KBM-7 (cell line): Measurements from ENCODE around the gene ETNPPL.
"Not testable (repeated sequence)": the region's sequence is repeated elsewhere in the genome, so short reads cannot be mapped to it uniquely, and the experiment has no call there.

ENCODE experiments used
- DNase-seq: peaks from one replicate; pipeline ENCODE4 v3.0.0-alpha.2; 2015
- in situ Hi-C: fragments of 300-500 bp; cut with MboI; formaldehyde crosslinking; loops from 2 replicates; pipeline ENCODE4 v1.14.3; 2020; ENCODE audit warnings: low sequenced_read_pairs, low pct_unique_long_range_greater_than_20kb, mixed read lengths

Gene ETNPPL

DNA sequence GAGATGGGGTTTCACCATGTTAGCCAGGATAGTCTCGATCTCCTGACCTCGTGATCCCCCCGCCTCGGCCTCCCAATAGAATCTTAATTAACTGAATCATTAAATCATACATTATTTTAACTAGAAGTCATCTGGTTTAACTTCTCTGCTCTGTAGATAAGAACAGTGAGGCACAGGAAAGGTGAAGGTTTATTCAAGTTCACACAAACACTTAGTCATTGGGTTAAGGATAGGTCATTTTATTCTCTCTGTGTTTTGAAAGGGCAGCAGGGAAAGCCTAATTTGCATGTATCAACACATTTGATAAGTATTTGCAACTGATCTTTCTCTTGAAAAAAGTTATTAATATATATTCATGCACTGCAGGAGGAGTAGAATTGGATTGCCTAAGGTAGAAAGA is 1.1 kb upstream of the ETNPPL start:
- in situ Hi-C loops = no loop called here
- no peak for DNase-seq

GRCh38 chr4:108763226-108763593 is 357 bp upstream of the ETNPPL start:
- no peak for DNase-seq
- in situ Hi-C loops = no loop called here

GRCh38 chr4:108758498-108758897 is 4.4 kb downstream of the ETNPPL start:
- no peak for DNase-seq
- in situ Hi-C loops = no loop called here

DNA sequence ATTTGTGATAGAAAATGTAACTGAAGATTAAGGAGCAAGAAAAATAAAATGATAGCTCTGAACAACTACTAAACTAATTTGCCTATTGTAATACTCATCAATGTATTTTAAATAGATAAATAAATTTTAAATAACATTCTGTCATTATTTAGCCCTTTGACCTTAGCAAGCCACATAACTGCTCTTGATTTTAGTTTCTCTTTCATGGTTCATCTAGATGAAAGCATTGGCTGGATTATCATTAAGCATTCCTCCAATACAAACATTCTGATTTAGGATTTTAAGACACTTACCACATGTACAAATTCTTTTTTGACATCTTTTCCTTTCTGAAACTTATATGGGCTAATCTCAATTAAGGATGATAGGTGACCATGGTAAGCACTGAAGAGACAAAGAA is 8.5 kb downstream of the ETNPPL start:
- DNase-seq = no peak
- in situ Hi-C loops = no loop called here

GRCh38 chr4:108751321-108751720 is 11.5 kb downstream of the ETNPPL start:
- in situ Hi-C loops = no loop called here
- DNase-seq = peak; percentile 29

DNA sequence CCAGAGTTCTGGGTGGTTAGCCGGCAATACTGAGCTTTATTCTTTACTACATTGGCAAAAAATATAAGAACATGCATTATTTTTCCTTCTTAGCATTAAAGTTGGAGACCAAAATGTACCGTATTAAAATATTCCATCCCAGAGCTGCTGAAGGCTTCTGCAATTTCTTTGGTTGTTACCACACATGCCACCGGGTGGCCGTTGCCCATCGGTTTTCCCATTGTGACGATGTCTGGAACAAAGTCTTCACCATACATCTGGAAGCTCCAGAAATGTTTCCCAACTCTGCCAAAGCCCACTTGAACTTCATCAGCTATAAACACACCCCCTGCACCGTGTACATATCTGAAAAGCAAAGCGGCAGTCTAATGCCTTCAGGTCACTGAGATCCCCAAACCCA is 13.7 kb downstream of the ETNPPL start:
- DNase-seq = no peak
- in situ Hi-C loops = no loop called here

DNA sequence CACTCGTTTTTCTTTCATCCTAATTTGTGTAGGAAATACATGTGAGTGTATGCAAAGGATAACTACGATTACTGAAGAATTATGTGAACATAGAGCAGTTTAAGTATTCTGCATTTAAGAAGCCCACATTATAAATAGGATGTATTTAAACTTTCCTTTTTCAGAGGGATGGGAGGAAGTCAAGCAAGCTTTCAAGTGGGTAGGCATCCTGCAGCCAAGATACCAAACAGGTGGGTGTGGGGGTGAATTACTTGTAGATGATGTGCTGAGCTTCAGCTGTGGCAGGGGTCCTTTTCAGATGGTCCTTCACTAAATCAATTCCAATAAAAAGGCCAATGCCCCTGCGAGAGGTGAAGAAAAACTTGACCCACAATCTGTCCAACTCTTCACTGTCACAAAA is 16.3 kb downstream of the ETNPPL start:
- DNase-seq = no peak
- in situ Hi-C loops = no loop called here

DNA sequence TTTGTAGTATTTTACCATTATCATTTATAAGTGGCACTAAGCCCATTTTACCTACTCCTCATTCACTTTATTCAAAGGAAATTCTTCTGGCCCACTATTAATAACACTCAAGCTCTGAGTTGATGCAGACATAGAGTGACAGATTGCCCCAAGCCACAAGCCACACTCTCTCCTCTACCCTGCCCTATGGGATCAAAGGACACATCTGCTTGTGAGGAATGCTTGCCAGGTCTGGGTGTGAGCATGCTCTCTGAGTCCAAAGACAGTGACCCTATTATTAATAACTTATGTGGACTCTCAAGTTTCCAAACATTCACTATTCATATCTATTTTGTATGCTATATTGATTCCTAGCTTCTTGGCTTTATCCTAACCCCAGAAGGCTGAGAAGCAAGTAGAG is 18.5 kb downstream of the ETNPPL start:
- no peak for DNase-seq
- in situ Hi-C loops = no loop called here

DNA sequence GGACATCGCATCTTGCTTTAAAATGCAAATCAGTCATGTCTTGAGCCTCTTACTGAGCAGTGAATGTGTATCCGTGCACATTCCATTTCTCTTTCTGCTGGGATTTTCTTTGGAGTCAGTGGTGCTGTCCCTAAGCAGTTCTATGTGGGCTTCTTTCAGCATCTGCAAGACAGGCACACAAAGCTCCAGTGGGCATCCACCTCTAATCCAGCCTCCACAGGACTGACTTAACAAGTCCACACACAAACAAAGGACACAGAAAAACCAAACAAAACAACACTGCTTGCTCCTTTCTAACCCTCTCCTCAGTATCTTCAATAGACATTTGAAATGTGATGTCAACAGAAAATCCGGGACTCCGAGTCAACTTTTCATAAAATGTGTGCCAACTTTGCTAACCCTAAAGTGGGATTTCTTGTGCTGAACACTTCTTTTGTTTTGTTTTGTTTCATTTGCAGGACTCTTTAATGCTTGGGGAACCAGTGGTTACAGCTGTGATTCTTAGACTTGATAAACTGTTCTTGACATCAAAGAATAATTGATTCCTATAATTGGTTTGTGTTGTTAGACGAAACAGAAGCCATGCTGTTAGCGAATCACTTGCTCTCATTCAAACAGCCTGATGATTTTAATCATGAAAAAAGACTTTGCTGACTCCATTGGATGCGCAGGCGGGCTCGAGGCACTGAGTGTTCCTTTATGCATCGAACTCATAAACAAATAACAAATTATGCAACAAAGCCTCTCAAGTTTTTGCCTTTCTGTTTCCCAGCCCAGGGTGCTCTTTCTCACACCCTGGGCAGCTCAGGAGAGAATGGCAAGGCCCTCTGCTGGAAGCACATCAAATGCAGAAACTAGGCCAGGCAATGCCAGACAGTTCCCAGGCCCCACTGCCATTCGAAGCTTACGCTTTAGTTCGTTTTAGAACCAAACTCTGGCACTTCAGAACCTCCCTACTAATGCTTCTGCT is 20.1 kb downstream of the ETNPPL start:
- DNase-seq = no peak
- in situ Hi-C loops = no loop called here

DNA sequence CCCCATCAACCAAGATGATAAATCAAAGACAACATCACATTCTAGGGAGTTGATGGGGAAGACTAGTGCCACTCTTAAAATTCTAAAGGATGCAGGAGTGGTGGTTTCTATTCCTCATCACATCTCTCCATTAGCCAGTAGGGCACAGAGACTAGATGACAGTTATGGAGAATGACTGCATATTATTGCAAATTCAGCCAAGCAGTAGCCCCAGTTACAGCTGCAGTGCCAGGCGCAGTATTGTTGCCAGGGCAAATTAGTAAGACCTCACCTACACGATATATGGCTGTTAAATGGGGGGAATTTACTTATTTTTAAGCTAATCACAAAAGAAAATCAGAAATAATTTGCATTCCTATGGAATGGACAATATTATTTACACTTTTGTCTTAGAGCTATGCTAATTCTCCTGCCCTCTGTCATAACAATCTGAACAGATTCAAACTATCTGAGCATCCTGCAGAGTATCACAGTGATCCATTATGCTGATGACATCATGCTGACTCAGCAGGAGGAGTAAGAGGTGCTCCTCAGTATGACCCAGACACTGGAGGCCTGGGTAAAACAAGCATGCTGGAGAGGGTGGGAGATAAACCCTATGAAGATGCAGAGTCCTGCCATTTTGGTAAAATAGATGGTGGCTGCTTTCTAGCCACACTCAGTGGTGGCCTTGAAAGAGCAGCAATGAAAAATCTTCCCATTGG is 24.7 kb downstream of the ETNPPL start:
- no peak for DNase-seq
- in situ Hi-C loops = no loop called here

GRCh38 chr4:108731006-108731405 is 31.8 kb downstream of the ETNPPL start:
- in situ Hi-C loops = no loop called here
- no peak for DNase-seq

DNA sequence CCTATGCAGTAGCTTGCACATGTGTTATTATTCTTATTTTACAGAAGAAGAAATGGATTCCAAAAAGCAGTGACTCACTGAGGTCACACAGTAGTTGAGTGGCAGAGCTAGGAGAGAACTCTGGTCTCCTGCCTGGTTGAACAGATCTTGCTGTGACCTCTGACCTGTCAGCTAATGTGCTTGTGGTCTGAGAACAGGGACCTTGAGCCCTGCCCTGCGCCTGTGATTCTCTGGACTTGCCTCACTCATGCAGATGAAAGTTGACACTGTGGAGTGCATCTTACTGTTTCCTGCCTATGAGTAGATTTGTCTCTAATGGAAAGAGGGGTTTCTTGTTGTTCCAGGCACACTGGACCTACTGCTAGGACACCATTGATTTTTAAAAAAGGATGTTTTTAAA is 32.3 kb downstream of the ETNPPL start:
- in situ Hi-C loops = no loop called here
- DNase-seq = no peak

- DNase-seq = no peak
- in situ Hi-C loops = no loop called here
Observed at GRCh38 chr4:108729731-108730130, 33.1 kb downstream of the ETNPPL start.

GRCh38 chr4:108725457-108725856 is 37.4 kb downstream of the ETNPPL start:
- in situ Hi-C loops = no loop called here
- peak; percentile 16 for DNase-seq

DNA sequence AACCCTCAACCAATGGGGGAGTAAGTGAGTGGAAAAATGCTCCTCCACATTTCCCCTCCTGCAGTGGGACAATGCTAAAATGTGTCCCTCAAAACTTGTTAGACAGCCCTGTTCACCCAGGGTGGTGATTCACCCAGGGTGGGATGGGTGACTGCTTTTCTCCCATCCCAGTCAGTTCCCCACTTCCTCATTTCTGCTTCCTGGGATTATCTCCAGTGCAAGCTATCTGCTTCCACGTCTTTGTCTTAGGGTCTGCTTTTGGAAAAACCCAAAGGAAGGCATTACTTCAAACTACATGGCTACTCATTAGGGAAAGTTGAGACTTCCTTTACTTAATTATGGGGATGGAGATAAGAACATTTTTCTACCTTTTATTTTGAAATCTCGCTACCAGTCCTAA is 45.5 kb downstream of the ETNPPL start:
- DNase-seq = no peak
- in situ Hi-C loops = no loop called here

DNA sequence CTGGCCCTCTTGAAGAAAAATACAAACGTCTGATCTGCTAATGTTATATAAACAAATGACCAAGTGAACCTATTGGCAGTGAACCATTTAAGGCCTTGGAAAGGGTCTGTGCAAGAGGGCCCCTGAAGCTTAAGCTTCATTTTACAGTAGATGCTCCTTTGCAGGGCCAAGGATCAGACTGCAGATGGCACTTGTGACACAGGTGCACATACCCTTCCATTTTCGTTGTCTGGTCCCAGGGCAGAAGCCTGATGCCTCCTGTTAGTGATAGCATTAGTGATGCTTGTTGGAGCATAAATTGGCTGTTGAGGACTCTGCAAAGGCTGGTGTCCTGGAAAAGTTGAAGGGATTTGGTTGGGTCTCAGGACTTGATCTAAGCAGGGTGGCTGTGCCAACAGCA is 46.5 kb downstream of the ETNPPL start:
- DNase-seq = no peak
- in situ Hi-C loops = no loop called here

GRCh38 chr4:108714880-108715279 is 48.0 kb downstream of the ETNPPL start:
- in situ Hi-C loops = no loop called here
- no peak for DNase-seq

DNA sequence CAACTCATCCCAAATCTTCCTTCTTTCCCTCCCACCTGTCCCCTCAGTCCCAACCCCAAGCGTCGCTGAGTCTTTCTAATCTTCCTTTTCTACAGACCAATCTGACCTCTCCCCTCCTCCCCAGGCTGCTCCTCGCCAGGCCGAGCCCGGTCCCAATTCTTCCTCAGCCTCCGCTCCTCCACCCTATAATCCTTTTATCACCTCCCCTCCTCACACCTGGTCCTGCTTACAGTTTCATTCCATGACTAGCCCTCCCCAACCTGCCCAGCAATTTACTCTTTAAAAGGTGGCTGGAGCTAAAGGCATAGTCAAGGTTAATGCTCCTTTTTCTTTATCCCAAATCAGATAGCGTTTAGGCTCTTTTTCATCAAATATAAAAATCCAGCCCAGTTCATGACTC is 52.3 kb downstream of the ETNPPL start:
- DNase-seq, in situ Hi-C loops: not testable (repeated sequence)

- in situ Hi-C loops = no loop called here
- DNase-seq = no peak
Observed at GRCh38 chr4:108709722-108710121, 53.1 kb downstream of the ETNPPL start.

GRCh38 chr4:108709234-108709633 is 53.6 kb downstream of the ETNPPL start:
- in situ Hi-C loops = no loop called here
- no peak for DNase-seq

- DNase-seq = no peak
- in situ Hi-C loops = no loop called here
Observed at GRCh38 chr4:108706289-108706688, 56.6 kb downstream of the ETNPPL start.
